ENCODE results near the gene SCARF2. TPM values are rescaled to one million over a fixed set of nuclear protein-coding genes. Genes with fewer than 3 reads are reported as not detected.

Gene SCARF2
- total and polyA plus RNA-seq, 2 of the 8 experiments (the other 6 are each of a cell fraction or from before 2014, with no cell fraction given): 4.2 to 9.8 TPM

DNA sequence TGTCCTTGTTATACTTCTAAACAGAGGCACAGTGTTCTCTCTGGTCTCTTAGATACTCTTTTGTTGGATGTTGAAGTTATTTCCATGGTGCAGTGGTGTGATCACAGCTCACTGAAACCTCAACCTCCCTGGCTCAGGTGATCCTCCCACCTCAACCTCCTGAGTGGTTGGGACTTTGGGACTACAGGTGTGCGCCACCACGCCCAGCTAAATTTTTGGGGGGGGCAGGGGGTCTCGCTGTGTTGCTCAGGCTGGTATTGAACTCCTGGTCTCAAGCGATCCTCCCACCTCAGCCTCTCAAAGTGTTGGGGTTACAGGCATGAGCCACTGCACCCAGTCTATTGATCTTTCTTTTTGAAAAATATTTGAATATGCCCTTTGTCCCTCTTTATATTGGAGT lies 28.7 kb downstream of the SCARF2 start:
- H2BK5ac ChIP-seq (ENCODE audit: low read depth, low read length): no peak overlapping the region
- H3K36me3 ChIP-seq (ENCODE audit: control insufficient read depth in 2 of 4, insufficient read depth in 4 of 4, low read length in 3 of 4): peaks cover 0 to 20% (median 9%) of the 10 kb centered on the region in 4 experiments; a peak in 5 of 8 replicates
- H3K4me1 ChIP-seq (replicated peaks in 1 of 4; ENCODE audit: control insufficient read depth in 3 of 4, insufficient read depth in 4 of 4, low read length in 3 of 4): no peaks in the 10 kb centered on the region; a peak in 1 of 7 replicates
- no peak overlapping the region for H3K4ac ChIP-seq (replicated peaks; ENCODE audit: insufficient read length, low read depth, low read length)
- POLR2A ChIA-PET (ENCODE audit: partially characterized antibody): interaction anchor here (1.0 to 1.3 kb wide), 2 partner anchors 15 to 21 kb away, joined by 3 to 4 read pairs; partner anchors contain the start of gene ZNF74
- no peak for FAIRE-seq
- no peak overlapping the region for H3K14ac ChIP-seq (ENCODE audit: insufficient read length)
- H3K18ac ChIP-seq (ENCODE audit: extremely low read depth, low read length): no peak overlapping the region
- no peak overlapping the region for H4K8ac ChIP-seq (ENCODE audit: extremely low read depth, insufficient read depth, low read length)
- no peaks in the 10 kb centered on the region for H3K79me2 ChIP-seq (ENCODE audit: control insufficient read depth in 1 of 2, insufficient read depth in 2 of 2, low read length in 2 of 2)
- H4K5ac ChIP-seq (ENCODE audit: insufficient read length, low read depth, low read length): no peak overlapping the region
- no peak overlapping the region for H2BK120ac ChIP-seq (replicated peaks; ENCODE audit: low read depth, low read length)
- H2AFZ ChIP-seq (ENCODE audit: low read length): no peak overlapping the region
- no peak overlapping the region for H3K4me3 ChIP-seq (ENCODE audit: extremely low read depth in 1 of 4, insufficient read depth in 2 of 4, low read depth in 3 of 4, low read length in 4 of 4)
- H3K23ac ChIP-seq (ENCODE audit: insufficient read length): no peak overlapping the region
- H2BK12ac ChIP-seq (ENCODE audit: low read depth, low read length): no peak overlapping the region
- H3K9me3 ChIP-seq (ENCODE audit: insufficient read depth in 2 of 2, low read depth in 1 of 2, low read length in 1 of 2): no peaks in the 10 kb centered on the region
- TF ChIP-seq SP2 (IDR thresholded peaks at IDR 0.05; ENCODE audit: low read length) (no peak), SUZ12 (IDR thresholded peaks at IDR 0.05; ENCODE audit: low read length) (no peak), TAF7 (optimal IDR thresholded peaks at IDR 0.05; ENCODE audit: borderline replicate concordance, low read depth, low read length) (no peak), CBX8 (IDR thresholded peaks at IDR 0.05; ENCODE audit: borderline replicate concordance, low read depth, low read length) (no peak)
- H2AK5ac ChIP-seq (ENCODE audit: low read depth, low read length): no peak overlapping the region
- CTCF ChIA-PET (ENCODE audit: partially characterized antibody): interaction anchor here (0.8 to 4.8 kb wide), 4 partner anchors 9 to 252 kb away, joined by 3 to 27 read pairs (median 12); no protein-coding TSS in a partner anchor
- H3K9ac ChIP-seq (replicated peaks in 1 of 4; ENCODE audit: extremely low read depth in 1 of 4, low read depth in 3 of 4, low read length in 3 of 4): no peak overlapping the region
- no peak overlapping the region for H3K56ac ChIP-seq (replicated peaks; ENCODE audit: insufficient read length, low read depth, low read length)
- H3K23me2 ChIP-seq (ENCODE audit: low read depth, low read length): no peaks in the 10 kb centered on the region
- H2BK15ac ChIP-seq (ENCODE audit: low read length): no peak overlapping the region
- H3K4me2 ChIP-seq (ENCODE audit: insufficient read depth in 1 of 2, low read depth in 2 of 2, low read length in 2 of 2): no peak overlapping the region
- H2BK20ac ChIP-seq (ENCODE audit: low read length): no peak overlapping the region
- no peak overlapping the region for H3K27ac ChIP-seq (ENCODE audit: low read depth, low read length)
- DNase-seq (ENCODE audit: low read depth in 1 of 2, low spot score in 2 of 2): no peak
- WGBS, 2 experiments (ENCODE audit: extremely low coverage in 1 of 2, insufficient coverage in 1 of 2, insufficient read length in 1 of 2, insufficient replicate concordance in 2 of 2, low coverage in 1 of 2, low lambda C conversion rate in 2 of 2, missing lambda C conversion rate in 1 of 2): 88% methylated on average over 4 of the region's 4 CpGs; no CpG with 5 or more reads in 1 of the 2 experiments
- H4K20me1 ChIP-seq (replicated peaks in 1 of 2; ENCODE audit: control insufficient read depth in 1 of 2, insufficient read depth in 2 of 2, low read length in 2 of 2): peaks cover 0 to 12% of the 10 kb centered on the region in 2 experiments
- no peak overlapping the region for H4K91ac ChIP-seq (replicated peaks; ENCODE audit: insufficient read length, low read length)
- no peaks in the 10 kb centered on the region for H3K27me3 ChIP-seq (replicated peaks in 1 of 4; ENCODE audit: control insufficient read depth in 3 of 4, extremely low read depth in 1 of 4, insufficient read depth in 3 of 4, low read length in 3 of 4)
- H3K79me1 ChIP-seq (ENCODE audit: low read depth, low read length): no peaks in the 10 kb centered on the region; the same call in 1 of the 2 replicates
